Endodermal cell (in vitro differentiated cells): ENCODE data around the gene DISP3. TPM values are rescaled to one million over a fixed set of nuclear protein-coding genes. Genes with fewer than 3 reads are reported as not detected.

Experiments used
- DNase-seq: peaks from one replicate; pipeline ENCODE4 v3.0.0-alpha.2; 2017
- H3K27ac ChIP-seq: 2 replicates; pipeline ENCODE4 v1.5.1; 2013; ENCODE audit warnings: mild to moderate bottlenecking, low read depth, low read length, moderate library complexity
- H3K27me3 ChIP-seq: 2 replicates; pipeline ENCODE4 v1.6.1; 2013; ENCODE audit warnings: mild to moderate bottlenecking, low read length, moderate library complexity; ENCODE audit not compliant: insufficient read depth, control insufficient read depth, poor library complexity, severe bottlenecking
- H3K36me3 ChIP-seq: 2 replicates; pipeline ENCODE4 v1.7.0; 2013; ENCODE audit warnings: mild to moderate bottlenecking, low read length, moderate library complexity; ENCODE audit not compliant: control insufficient read depth, insufficient read depth
- H3K4me1 ChIP-seq: one replicate; pipeline ENCODE4 v1.7.0; 2013; ENCODE audit warnings: low read length; ENCODE audit not compliant: control insufficient read depth, insufficient read depth
- H3K4me3 ChIP-seq: 2 replicates; pipeline ENCODE4 v1.5.1; 2013; ENCODE audit warnings: mild to moderate bottlenecking, low read length, moderate library complexity
- H3K9ac ChIP-seq: 2 replicates; pipeline ENCODE4 v1.6.1; 2013; ENCODE audit warnings: mild to moderate bottlenecking, low read length, moderate library complexity; ENCODE audit not compliant: poor library complexity, severe bottlenecking; ENCODE audit errors: extremely low read depth
- H3K9me3 ChIP-seq: 2 replicates; pipeline ENCODE4 v1.6.1; 2013; ENCODE audit warnings: mild to moderate bottlenecking, low read length, moderate library complexity; ENCODE audit not compliant: control insufficient read depth
- H3K27ac Mint-ChIP-seq: 2 replicates; pipeline ENCODE4 v1.8.0; 2020; ENCODE audit warnings: mixed read lengths
- H3K27me3 Mint-ChIP-seq: 2 replicates; pipeline ENCODE4 v1.8.0; 2021; ENCODE audit warnings: mild to moderate bottlenecking, mixed read lengths; ENCODE audit not compliant: insufficient read depth
- H3K36me3 Mint-ChIP-seq: 2 replicates; pipeline ENCODE4 v1.8.0; 2020; ENCODE audit warnings: low read depth, mixed read lengths
- H3K4me1 Mint-ChIP-seq: 2 replicates; pipeline ENCODE4 v1.8.0; 2020; ENCODE audit warnings: mixed read lengths
- H3K4me3 Mint-ChIP-seq: 2 replicates; pipeline ENCODE4 v1.8.0; 2020; ENCODE audit warnings: mild to moderate bottlenecking, moderate library complexity, mixed read lengths
- H3K9me3 Mint-ChIP-seq: 2 replicates; pipeline ENCODE4 v1.8.0; 2020; ENCODE audit warnings: mild to moderate bottlenecking, mixed read lengths
- WGBS, 2 experiments: methylation state at CpG; one replicate each; pipeline versions ENCODE4 v1.1.5 to v1.1.7; 2013; ENCODE audit warnings: missing lambda C conversion rate in 2 of 2, mixed read lengths in 1 of 2; ENCODE audit not compliant: insufficient coverage in 1 of 2, insufficient read length in 1 of 2; 5-methylcytosine and 5-hydroxymethylcytosine counted together
- total RNA-seq, 2 donors: library from RNA; stranded (reverse); fragmentation: NEBNext Ultra II Directional in 1 of 2; extraction: Animal tissue kit (Norgen Biotek cat#: 25700) in 1 of 2; gene quantifications; 2 replicates in 1 of 2; 3 replicates in 1 of 2; pipeline ENCODE4 v1.2.1, GENCODE V29; 2021
- TF ChIP-seq, protein P1 (sequence below): fragments of 200-600 bp; sonication (generic); conservative IDR thresholded peaks from 2 replicates; pipeline ENCODE4 v1.5.0; 2021; ENCODE audit warnings: antibody characterized with exemption, mild to moderate bottlenecking

Gene DISP3
- total RNA-seq, 2 donors from 2014 or later = 9.6 to 11.6 TPM

DNA sequence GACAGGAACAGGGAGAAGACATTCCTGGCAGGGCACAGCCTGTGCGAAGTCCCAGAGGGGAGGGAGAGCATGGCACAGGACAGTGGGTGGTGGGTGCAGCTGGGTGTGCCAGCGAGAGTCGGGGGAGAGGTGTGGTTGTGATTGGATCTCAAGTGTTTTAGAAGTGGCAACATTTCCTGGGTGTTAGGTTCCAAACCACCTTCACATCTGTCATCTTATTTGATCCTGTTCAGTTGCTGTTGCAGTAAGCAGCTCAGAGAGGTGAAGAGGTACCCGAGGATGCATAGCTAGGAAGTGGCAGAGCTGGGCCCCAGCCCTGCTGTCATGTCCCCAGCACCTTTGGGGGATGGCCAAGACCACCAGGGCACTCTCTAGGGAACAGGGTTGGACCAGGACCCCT lies 22.0 kb upstream of the DISP3 start:
- no peaks in the 10 kb centered on the region for H3K9me3 Mint-ChIP-seq
- no peaks in the 10 kb centered on the region for H3K36me3 Mint-ChIP-seq
- Histone ChIP-seq H3K27me3 (no peaks in the 10 kb centered on the region), H3K4me1 (no peaks in the 10 kb centered on the region), H3K4me3 (no peak overlapping the region), H3K27ac (no peak overlapping the region), H3K9me3 (no peaks in the 10 kb centered on the region), H3K9ac (no peak overlapping the region), H3K36me3 (no peaks in the 10 kb centered on the region)
- DNase-seq = no peak
- no peak overlapping the region for H3K4me3 Mint-ChIP-seq
- TF ChIP-seq, protein P1, sequence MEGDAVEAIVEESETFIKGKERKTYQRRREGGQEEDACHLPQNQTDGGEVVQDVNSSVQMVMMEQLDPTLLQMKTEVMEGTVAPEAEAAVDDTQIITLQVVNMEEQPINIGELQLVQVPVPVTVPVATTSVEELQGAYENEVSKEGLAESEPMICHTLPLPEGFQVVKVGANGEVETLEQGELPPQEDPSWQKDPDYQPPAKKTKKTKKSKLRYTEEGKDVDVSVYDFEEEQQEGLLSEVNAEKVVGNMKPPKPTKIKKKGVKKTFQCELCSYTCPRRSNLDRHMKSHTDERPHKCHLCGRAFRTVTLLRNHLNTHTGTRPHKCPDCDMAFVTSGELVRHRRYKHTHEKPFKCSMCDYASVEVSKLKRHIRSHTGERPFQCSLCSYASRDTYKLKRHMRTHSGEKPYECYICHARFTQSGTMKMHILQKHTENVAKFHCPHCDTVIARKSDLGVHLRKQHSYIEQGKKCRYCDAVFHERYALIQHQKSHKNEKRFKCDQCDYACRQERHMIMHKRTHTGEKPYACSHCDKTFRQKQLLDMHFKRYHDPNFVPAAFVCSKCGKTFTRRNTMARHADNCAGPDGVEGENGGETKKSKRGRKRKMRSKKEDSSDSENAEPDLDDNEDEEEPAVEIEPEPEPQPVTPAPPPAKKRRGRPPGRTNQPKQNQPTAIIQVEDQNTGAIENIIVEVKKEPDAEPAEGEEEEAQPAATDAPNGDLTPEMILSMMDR = no peak
- H3K27me3 Mint-ChIP-seq = peaks cover 3% of the 10 kb centered on the region
- H3K27ac Mint-ChIP-seq = no peak overlapping the region
- WGBS, 2 experiments = 91 to 100% methylated on average over 3 to 4 of the region's 4 CpGs
- H3K4me1 Mint-ChIP-seq = no peaks in the 10 kb centered on the region

DNA sequence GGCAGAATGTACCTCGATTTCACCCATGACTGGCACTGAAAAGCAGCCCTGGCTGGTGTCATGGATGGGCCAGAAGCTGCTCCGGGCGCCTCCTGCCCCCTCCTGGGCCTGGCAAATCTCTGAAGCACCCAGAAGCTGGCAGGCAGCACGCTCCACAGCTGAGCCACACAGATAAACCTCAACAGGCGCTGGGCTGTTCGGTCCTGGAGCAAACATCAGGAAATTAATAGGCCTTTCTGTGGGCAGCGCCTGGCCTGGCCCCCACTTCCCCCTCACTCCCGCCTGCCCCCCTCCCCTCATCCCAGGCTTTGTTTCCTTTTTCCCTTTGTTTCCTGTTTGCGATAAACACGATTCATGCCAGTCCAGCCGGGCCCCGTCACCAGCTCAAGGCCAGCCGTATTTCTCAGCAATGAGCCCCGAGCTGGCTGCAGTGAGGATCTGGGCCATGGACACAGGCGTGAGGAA lies 20.1 kb upstream of the DISP3 start:
- Histone ChIP-seq H3K4me1 (no peaks in the 10 kb centered on the region), H3K27ac (peak overlapping the region; percentile 60), H3K9me3 (no peaks in the 10 kb centered on the region), H3K27me3 (no peaks in the 10 kb centered on the region), H3K4me3 (no peak overlapping the region), H3K9ac (no peak overlapping the region), H3K36me3 (no peaks in the 10 kb centered on the region)
- no peak for DNase-seq
- Mint-ChIP-seq H3K36me3 (no peaks in the 10 kb centered on the region), H3K4me3 (no peak overlapping the region), H3K4me1 (no peaks in the 10 kb centered on the region), H3K9me3 (no peaks in the 10 kb centered on the region), H3K27ac (no peak overlapping the region), H3K27me3 (peaks cover 9% of the 10 kb centered on the region)
- TF ChIP-seq, protein P1 = no peak
- 81 to 90% methylated on average over 5 to 15 of the region's 15 CpGs for WGBS, 2 experiments

DNA sequence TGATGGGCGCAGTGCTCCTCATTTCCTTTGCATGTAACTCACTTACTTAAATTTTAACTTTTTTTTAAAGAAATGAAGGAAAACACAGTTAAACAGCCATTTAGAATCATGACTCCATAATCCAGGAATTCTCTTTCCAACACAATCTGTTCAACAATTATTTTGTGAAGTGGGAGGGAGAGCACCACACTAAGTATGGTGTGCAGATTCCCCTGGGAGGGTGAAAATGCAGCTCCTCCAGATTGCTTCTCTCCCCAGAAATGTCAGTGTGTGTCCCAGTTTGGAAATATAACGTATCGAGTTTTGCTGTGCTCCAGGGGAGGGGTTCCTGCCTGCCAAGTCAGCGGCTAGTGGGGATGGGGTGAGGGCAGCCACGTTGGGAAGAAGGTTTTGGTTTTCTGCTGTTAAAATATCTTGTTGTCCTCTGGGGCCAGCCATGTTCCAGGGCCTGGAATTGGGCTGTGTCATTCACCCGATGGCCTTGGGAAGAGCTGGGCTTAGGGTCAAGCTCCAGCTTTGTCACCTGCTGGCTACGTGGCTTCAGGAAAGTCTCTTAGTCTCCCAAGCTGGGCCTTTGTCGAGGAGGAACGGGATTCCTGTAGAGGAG lies 17.3 kb upstream of the DISP3 start:
- Mint-ChIP-seq H3K4me3 (no peak overlapping the region), H3K9me3 (no peaks in the 10 kb centered on the region), H3K27me3 (peaks cover 10% of the 10 kb centered on the region), H3K4me1 (no peaks in the 10 kb centered on the region), H3K36me3 (no peaks in the 10 kb centered on the region), H3K27ac (no peak overlapping the region)
- TF ChIP-seq, protein P1 = no peak
- no peak for DNase-seq
- whole genome bisulfite sequencing, 2 experiments = 83 to 93% methylated on average over 5 to 9 of the region's 9 CpGs
- Histone ChIP-seq H3K27ac (no peak overlapping the region), H3K27me3 (peaks cover 8% of the 10 kb centered on the region), H3K9ac (no peak overlapping the region), H3K4me3 (no peak overlapping the region), H3K36me3 (no peaks in the 10 kb centered on the region), H3K4me1 (no peaks in the 10 kb centered on the region), H3K9me3 (no peaks in the 10 kb centered on the region)
